ENCODE measurements around the gene KDM4B.

GRCh38 chr19:5188548-5189317 lies 219.8 kb downstream of the KDM4B start:
- TF ChIP-seq IRF2 (CRISPR knock-in tag; IDR thresholded peaks at IDR 0.05) (no peak), MED1 (CRISPR knock-in tag; IDR thresholded peaks at IDR 0.05; ENCODE audit: borderline replicate concordance) (no peak), ARID1B (IDR thresholded peaks at IDR 0.05) (no peak), ZNF639 (CRISPR knock-in tag; conservative IDR thresholded peaks at IDR 0.05 in 1 of 2, IDR thresholded peaks at IDR 0.05 in 1 of 2) (no peak)
